ENCODE measurements around the gene SMYD3. TPM values are rescaled to one million over a fixed set of nuclear protein-coding genes. Genes with fewer than 3 reads are reported as not detected.

SMYD3 gene
- total and polyA plus RNA-seq, 2 of the 4 experiments (the other 2 are of a cell fraction), result 26.5 to 37.6 TPM

GRCh38 chr1:246497331-246497915 lies 9.7 kb downstream of the SMYD3 start:
- Histone ChIP-seq H3K36me3 (ENCODE audit: control insufficient read depth, insufficient read depth, low read length) (no peaks in the 10 kb centered on the region), H3K4ac (ENCODE audit: low read depth, low read length) (no peak overlapping the region), H4K5ac (ENCODE audit: low read depth, low read length) (no peak overlapping the region), H3K4me3 (ENCODE audit: insufficient read depth, low read depth, low read length) (no peak overlapping the region), H3K79me1 (ENCODE audit: low read depth in 1 of 2, low read length in 2 of 2) (peaks cover 19 to 39% of the 10 kb centered on the region in 2 experiments), H3K4me2 (ENCODE audit: low read depth, low read length) (no peak overlapping the region), H3K18ac (ENCODE audit: low read depth, low read length) (no peak overlapping the region), H3K4me1 (ENCODE audit: control insufficient read depth, insufficient read depth, low read length) (peaks cover 6% of the 10 kb centered on the region), H2BK20ac (ENCODE audit: low read depth, low read length) (no peak overlapping the region), H2BK15ac (ENCODE audit: low read depth, low read length) (no peak overlapping the region), H3K27ac (ENCODE audit: insufficient read depth, low read length) (no peak overlapping the region), H2AK9ac (replicated peaks; ENCODE audit: low read depth, low read length, poor library complexity) (no peak overlapping the region), H3K9me1 (ENCODE audit: insufficient read depth, low read length) (peaks cover 8% of the 10 kb centered on the region; the same call in 1 of the 2 replicates), H2BK5ac (ENCODE audit: low read depth, low read length, poor library complexity, severe bottlenecking) (no peak overlapping the region), H3K23ac (ENCODE audit: low read depth, low read length) (no peak overlapping the region), H4K8ac (ENCODE audit: low read depth in 2 of 2, low read length in 2 of 2) (no peak overlapping the region), H3K27me3 (ENCODE audit: control insufficient read depth, insufficient read depth, low read length) (no peaks in the 10 kb centered on the region), H3K56ac (ENCODE audit: extremely low read depth, insufficient read depth, low read length) (no peak overlapping the region), H3K14ac (replicated peaks; ENCODE audit: low read depth, low read length) (no peak overlapping the region), H2AK5ac (ENCODE audit: low read depth, low read length) (no peak overlapping the region), H3K9ac (ENCODE audit: low read depth, low read length) (no peak overlapping the region), H2BK120ac (ENCODE audit: low read depth, low read length) (no peak overlapping the region), H4K20me1 (ENCODE audit: insufficient read depth, low read length) (peaks cover 1% of the 10 kb centered on the region; the same call in 1 of the 2 replicates), H4K91ac (ENCODE audit: insufficient read depth, low read depth, low read length) (no peak overlapping the region), H3K9me3 (ENCODE audit: control insufficient read depth, insufficient read depth, low read length) (no peaks in the 10 kb centered on the region), H2AFZ (replicated peaks; ENCODE audit: low read length, poor library complexity) (no peak overlapping the region)
- peak; percentile 57 for ATAC-seq (ENCODE audit: low read depth)
- no TSS peak for BruUV-seq (replicated peaks)
- ChIA-PET CTCF (interaction anchor here (0.6 to 1.1 kb wide), 8 partner anchors 10 to 1322 kb away, joined by 3 to 8 read pairs (median 4); no protein-coding TSS in a partner anchor), POLR2A (ENCODE audit: unreplicated experiment) (no interaction called here)
- peak; percentile 79 for DNase-seq
- no CpG with 5 or more reads among the region's 2 CpGs for WGBS, 2 experiments (ENCODE audit: extremely low coverage in 2 of 2, insufficient read length in 1 of 2)
- intact Hi-C loops (cut with micrococcal nuclease), result loop anchor here (1.0 kb wide), 2 partner anchors 202 to 257 kb away; no protein-coding TSS in a partner anchor
- dilution Hi-C loops (cut with HindIII; ENCODE audit: low sequenced_read_pairs, unreplicated experiment), result no loop called here
- in situ Hi-C loops (cut with MboI; ENCODE audit: low sequenced_read_pairs), result no loop called here
- TF ChIP-seq ELK1 (IDR thresholded peaks at IDR 0.05; ENCODE audit: borderline replicate concordance, low read depth, low read length) (no peak), POLR2A (IDR thresholded peaks at IDR 0.05; ENCODE audit: low read depth, low read length) (no peak), RFX5 (IDR thresholded peaks at IDR 0.05; ENCODE audit: low read depth, low read length) (no peak), CEBPB (IDR thresholded peaks at IDR 0.05; ENCODE audit: low read depth, low read length) (no peak), RAD21 (IDR thresholded peaks at IDR 0.05; ENCODE audit: low read length) (peak; percentile 62), RCOR1 (IDR thresholded peaks at IDR 0.05; ENCODE audit: insufficient replicate concordance, low read length) (no peak), CTCF (conservative IDR thresholded peaks at IDR 0.05; ENCODE audit: low read depth, low read length) (peak; percentile 82), MAFK (IDR thresholded peaks at IDR 0.05; ENCODE audit: low read depth, low read length) (no peak), CHD1 (IDR thresholded peaks at IDR 0.05; ENCODE audit: low read depth, low read length) (no peak), SMC3 (IDR thresholded peaks at IDR 0.05; ENCODE audit: low read depth, low read length) (peak; percentile 73), USF2 (IDR thresholded peaks at IDR 0.05; ENCODE audit: low read depth, low read length) (no peak), FOS (IDR thresholded peaks at IDR 0.05; ENCODE audit: low read depth, low read length) (no peak), BHLHE40 (IDR thresholded peaks at IDR 0.05; ENCODE audit: low read depth, low read length) (no peak), NFE2L2 (IDR thresholded peaks at IDR 0.05; ENCODE audit: low read depth, low read length) (no peak), MXI1 (IDR thresholded peaks at IDR 0.05; ENCODE audit: borderline replicate concordance, low read depth, low read length) (no peak), MAZ (IDR thresholded peaks at IDR 0.05; ENCODE audit: borderline replicate concordance, low read depth, low read length) (no peak)
